Trophoblast cell (in vitro differentiated cells and primary cell): Measurements from ENCODE around the gene HDAC3.

ENCODE experiments used
- DNase-seq, 2 donors: peaks; one replicate each; pipeline ENCODE4 v3.0.0-alpha.2; 2016
- H2AFZ ChIP-seq: 2 replicates; pipeline ENCODE4 v1.6.1; 2013; ENCODE audit warnings: low read length, moderate library complexity, mild to moderate bottlenecking; ENCODE audit not compliant: insufficient read depth, poor library complexity
- H2AK5ac ChIP-seq: 2 replicates; pipeline ENCODE4 v1.6.1; 2013; ENCODE audit warnings: mild to moderate bottlenecking, low read length
- H2BK120ac ChIP-seq: 2 replicates; pipeline ENCODE4 v1.6.1; 2013; ENCODE audit warnings: low read length, mild to moderate bottlenecking, moderate library complexity; ENCODE audit not compliant: insufficient read depth, poor library complexity
- H2BK12ac ChIP-seq: 2 replicates; pipeline ENCODE4 v1.6.1; 2013; ENCODE audit warnings: mild to moderate bottlenecking, low read length, moderate library complexity
- H2BK5ac ChIP-seq: 2 replicates; pipeline ENCODE4 v1.6.1; 2013; ENCODE audit warnings: low read length, low read depth, moderate library complexity, mild to moderate bottlenecking; ENCODE audit not compliant: poor library complexity
- H3K14ac ChIP-seq: 2 replicates; pipeline ENCODE4 v1.6.1; 2013; ENCODE audit warnings: mild to moderate bottlenecking, low read length
- H3K18ac ChIP-seq: 2 replicates; pipeline ENCODE4 v1.6.1; 2013; ENCODE audit warnings: mild to moderate bottlenecking, low read length
- H3K23ac ChIP-seq: 2 replicates; pipeline ENCODE4 v1.6.1; 2013; ENCODE audit warnings: low read length
- H3K27ac ChIP-seq: 2 replicates; pipeline ENCODE4 v1.5.1; 2013; ENCODE audit warnings: low read depth, mild to moderate bottlenecking, inconsistent platforms, low read length, moderate library complexity
- H3K27me3 ChIP-seq: 2 replicates; pipeline ENCODE4 v1.6.1; 2013; ENCODE audit warnings: inconsistent platforms, mild to moderate bottlenecking, low read length, moderate library complexity; ENCODE audit not compliant: insufficient read depth
- H3K36me3 ChIP-seq, 2 experiments: 1 replicate in 1 of 2; 2 replicates in 1 of 2; pipeline ENCODE4 v1.6.1; 2013; ENCODE audit warnings: low read length in 2 of 2, mild to moderate bottlenecking in 2 of 2, moderate library complexity in 1 of 2; ENCODE audit not compliant: insufficient read depth in 2 of 2, control insufficient read depth in 1 of 2
- H3K4ac ChIP-seq: 2 replicates; pipeline ENCODE4 v1.6.1; 2013; ENCODE audit warnings: low read depth, mild to moderate bottlenecking, low read length, moderate library complexity
- H3K4me1 ChIP-seq, 2 experiments: 1 replicate in 1 of 2; 2 replicates in 1 of 2; pipeline ENCODE4 v1.6.1; 2013; ENCODE audit warnings: low read length in 2 of 2, mild to moderate bottlenecking in 2 of 2, moderate library complexity in 1 of 2; ENCODE audit not compliant: insufficient read depth in 2 of 2, control insufficient read depth in 1 of 2
- H3K4me2 ChIP-seq: 2 replicates; pipeline ENCODE4 v1.6.1; 2013; ENCODE audit warnings: inconsistent platforms, mild to moderate bottlenecking, low read length, moderate library complexity
- H3K4me3 ChIP-seq: 2 replicates; pipeline ENCODE4 v1.5.1; 2013; ENCODE audit warnings: mild to moderate bottlenecking, low read depth, low read length, inconsistent platforms
- H3K79me1 ChIP-seq: one replicate; pipeline ENCODE4 v1.6.1; 2013; ENCODE audit warnings: low read length
- H3K79me2 ChIP-seq: 2 replicates; pipeline ENCODE4 v1.6.1; 2013; ENCODE audit warnings: low read length, mild to moderate bottlenecking; ENCODE audit not compliant: control insufficient read depth, insufficient read depth, poor library complexity
- H3K9ac ChIP-seq: 2 replicates; pipeline ENCODE4 v1.6.1; 2013; ENCODE audit warnings: mild to moderate bottlenecking, low read length
- H3K9me3 ChIP-seq: 2 replicates; pipeline ENCODE4 v1.6.1; 2013; ENCODE audit warnings: low read depth, mild to moderate bottlenecking, control low read depth, inconsistent platforms, low read length; ENCODE audit not compliant: insufficient read depth
- H4K12ac ChIP-seq: 2 replicates; pipeline ENCODE4 v1.6.1; 2013; ENCODE audit warnings: low read depth, mild to moderate bottlenecking, low read length, moderate library complexity
- H4K8ac ChIP-seq: 2 replicates; pipeline ENCODE4 v1.6.1; 2013; ENCODE audit warnings: low read depth, mild to moderate bottlenecking, low read length, moderate library complexity
- H4K91ac ChIP-seq: one replicate; pipeline ENCODE4 v1.6.1; 2013; ENCODE audit warnings: low read depth, mild to moderate bottlenecking, low read length, moderate library complexity
- WGBS: extraction: QIAGEN DNeasy Blood & Tissue Kit; methylation state at CpG from one replicate; pipeline ENCODE4 v1.1.7; 2013; ENCODE audit warnings: missing lambda C conversion rate; ENCODE audit not compliant: insufficient read length, insufficient coverage; ENCODE audit errors: extremely low coverage; 5-methylcytosine and 5-hydroxymethylcytosine counted together

Gene HDAC3

GRCh38 chr5:141681295-141681694, 44.6 kb upstream of the HDAC3 start:
- H3K79me2 ChIP-seq = no peaks in the 10 kb centered on the region
- peak overlapping the region; percentile 43 for H4K8ac ChIP-seq
- H3K4ac ChIP-seq = peak overlapping the region; percentile 13
- H3K79me1 ChIP-seq = peaks cover 14% of the 10 kb centered on the region
- H2BK120ac ChIP-seq = peak overlapping the region; percentile 39
- H2BK12ac ChIP-seq = peak overlapping the region; percentile 7
- H3K27me3 ChIP-seq = no peaks in the 10 kb centered on the region
- peak overlapping the region; percentile 78 for H3K27ac ChIP-seq
- peak overlapping the region; percentile 23 for H3K4me3 ChIP-seq
- peak overlapping the region; percentile 68 for H4K12ac ChIP-seq
- H3K4me2 ChIP-seq = peak overlapping the region; percentile 51
- peaks cover 20 to 27% of the 10 kb centered on the region in 2 experiments for H3K4me1 ChIP-seq
- DNase-seq = no peak
- no peaks in the 10 kb centered on the region for H3K9me3 ChIP-seq
- WGBS = no CpG with 5 or more reads among the region's 2 CpGs
- peak overlapping the region; percentile 72 for H4K91ac ChIP-seq
- H3K14ac ChIP-seq = peak overlapping the region; percentile 38
- no peak overlapping the region for H3K23ac ChIP-seq
- H3K9ac ChIP-seq = peak overlapping the region; percentile 61
- peak overlapping the region; percentile 45 for H2BK5ac ChIP-seq
- no peak overlapping the region for H2AFZ ChIP-seq
- peaks cover 4 to 10% of the 10 kb centered on the region in 2 experiments for H3K36me3 ChIP-seq
- peak overlapping the region; percentile 19 for H3K18ac ChIP-seq
- peak overlapping the region; percentile 25 for H2AK5ac ChIP-seq

GRCh38 chr5:141680751-141681201, 44.1 kb upstream of the HDAC3 start:
- H2BK120ac ChIP-seq = no peak overlapping the region
- H2AK5ac ChIP-seq = no peak overlapping the region
- no peaks in the 10 kb centered on the region for H3K9me3 ChIP-seq
- H3K4me3 ChIP-seq = no peak overlapping the region
- no peak overlapping the region for H2BK5ac ChIP-seq
- peaks cover 14% of the 10 kb centered on the region for H3K79me1 ChIP-seq
- peak overlapping the region; percentile 78 for H3K27ac ChIP-seq
- no CpG with 5 or more reads among the region's 6 CpGs for WGBS
- no peaks in the 10 kb centered on the region for H3K27me3 ChIP-seq
- DNase-seq = no peak
- peak overlapping the region; percentile 43 for H4K8ac ChIP-seq
- peak overlapping the region; percentile 3 for H2AFZ ChIP-seq
- peaks cover 4 to 10% of the 10 kb centered on the region in 2 experiments for H3K36me3 ChIP-seq
- H3K4me1 ChIP-seq = peaks cover 20 to 27% of the 10 kb centered on the region in 2 experiments
- H3K18ac ChIP-seq = no peak overlapping the region
- no peak overlapping the region for H3K9ac ChIP-seq
- H2BK12ac ChIP-seq = no peak overlapping the region
- H3K4me2 ChIP-seq = peak overlapping the region; percentile 51
- H4K12ac ChIP-seq = no peak overlapping the region
- no peak overlapping the region for H3K4ac ChIP-seq
- H4K91ac ChIP-seq = peak overlapping the region; percentile 72
- no peak overlapping the region for H3K14ac ChIP-seq
- no peak overlapping the region for H3K23ac ChIP-seq
- no peaks in the 10 kb centered on the region for H3K79me2 ChIP-seq

GRCh38 chr5:141680178-141680577, 43.5 kb upstream of the HDAC3 start:
- Histone ChIP-seq H3K4me1 (peaks cover 20 to 27% of the 10 kb centered on the region in 2 experiments), H2BK12ac (peak overlapping the region; percentile 8), H3K4ac (no peak overlapping the region), H4K12ac (no peak overlapping the region), H2AFZ (no peak overlapping the region), H2AK5ac (peak overlapping the region; percentile 21), H2BK5ac (no peak overlapping the region), H3K4me2 (no peak overlapping the region), H4K8ac (no peak overlapping the region), H3K4me3 (no peak overlapping the region), H3K27ac (peak overlapping the region; percentile 5), H3K23ac (no peak overlapping the region), H3K27me3 (no peaks in the 10 kb centered on the region), H3K79me1 (peaks cover 14% of the 10 kb centered on the region), H2BK120ac (no peak overlapping the region), H3K18ac (peak overlapping the region; percentile 25), H3K36me3 (peaks cover 4 to 10% of the 10 kb centered on the region in 2 experiments), H3K9me3 (no peaks in the 10 kb centered on the region), H3K9ac (no peak overlapping the region), H3K79me2 (no peaks in the 10 kb centered on the region), H3K14ac (peak overlapping the region; percentile 9), H4K91ac (peak overlapping the region; percentile 25)
- DNase-seq = no peak
- WGBS = no CpG with 5 or more reads among the region's 16 CpGs

- H3K14ac ChIP-seq = no peak overlapping the region
These were observed 40.8 kb upstream of the HDAC3 start for GRCh38 chr5:141677415-141677814.

More at GRCh38 chr5:141677415-141677814, 40.8 kb upstream of the HDAC3 start:
- Histone ChIP-seq H3K79me1 (peaks cover 10% of the 10 kb centered on the region), H3K4me2 (no peak overlapping the region), H3K23ac (no peak overlapping the region), H3K36me3 (peaks cover 10 to 23% of the 10 kb centered on the region in 2 experiments), H2AK5ac (no peak overlapping the region), H3K9me3 (no peaks in the 10 kb centered on the region), H2BK12ac (no peak overlapping the region), H3K27me3 (no peaks in the 10 kb centered on the region), H2BK5ac (no peak overlapping the region), H4K12ac (no peak overlapping the region), H4K91ac (no peak overlapping the region), H3K79me2 (no peaks in the 10 kb centered on the region), H2AFZ (no peak overlapping the region), H3K4me1 (peaks cover 16 to 18% of the 10 kb centered on the region in 2 experiments), H2BK120ac (no peak overlapping the region), H3K4me3 (no peak overlapping the region), H3K27ac (no peak overlapping the region), H3K9ac (no peak overlapping the region), H3K4ac (no peak overlapping the region), H3K18ac (no peak overlapping the region), H4K8ac (no peak overlapping the region)
- DNase-seq = no peak
